H9 (cell line): ENCODE measurements around the gene NODAL. TPM values are rescaled to one million over a fixed set of nuclear protein-coding genes. Genes with fewer than 3 reads are reported as not detected.

ENCODE experiments used
- DNase-seq: peaks from one replicate; pipeline ENCODE4 v3.0.0-alpha.2; 2017
- H2AFZ ChIP-seq: one replicate; pipeline ENCODE4 v1.6.1; 2013; ENCODE audit warnings: mild to moderate bottlenecking, low read length, control low read depth, moderate library complexity
- H2AK5ac ChIP-seq: 2 replicates; pipeline ENCODE4 v1.6.1; 2013; ENCODE audit warnings: low read length, control low read depth, mixed read lengths; ENCODE audit not compliant: insufficient read length
- H2BK120ac ChIP-seq: one replicate; pipeline ENCODE4 v1.6.1; 2013; ENCODE audit warnings: low read depth, mild to moderate bottlenecking, low read length, control low read depth, inconsistent platforms; ENCODE audit not compliant: poor library complexity, severe bottlenecking
- H2BK12ac ChIP-seq: 2 replicates; pipeline ENCODE4 v1.6.1; 2013; ENCODE audit warnings: low read length, control low read depth, mixed read lengths, low read depth; ENCODE audit not compliant: insufficient read length
- H2BK15ac ChIP-seq: 2 replicates; pipeline ENCODE4 v1.6.1; 2013; ENCODE audit warnings: low read depth, low read length, control low read depth
- H2BK20ac ChIP-seq: one replicate; pipeline ENCODE4 v1.6.1; 2013; ENCODE audit warnings: low read depth, mild to moderate bottlenecking, low read length, control low read depth, inconsistent platforms; ENCODE audit not compliant: poor library complexity, severe bottlenecking
- H2BK5ac ChIP-seq: 2 replicates; pipeline ENCODE4 v1.6.1; 2013; ENCODE audit warnings: low read length, control low read depth, mixed read lengths; ENCODE audit not compliant: insufficient read length
- H3K14ac ChIP-seq: 2 replicates; pipeline ENCODE4 v1.6.1; 2013; ENCODE audit warnings: low read length, control low read depth; ENCODE audit not compliant: insufficient read depth
- H3K18ac ChIP-seq: 2 replicates; pipeline ENCODE4 v1.6.1; 2013; ENCODE audit warnings: low read depth, mild to moderate bottlenecking, mixed read lengths, low read length, control low read depth; ENCODE audit not compliant: insufficient read length
- H3K23ac ChIP-seq: 2 replicates; pipeline ENCODE4 v1.6.1; 2013; ENCODE audit warnings: low read length, control low read depth, mixed read lengths, low read depth; ENCODE audit not compliant: insufficient read length
- H3K23me2 ChIP-seq: 2 replicates; pipeline ENCODE4 v1.6.1; 2013; ENCODE audit warnings: low read depth, mild to moderate bottlenecking, mixed read lengths, low read length, control low read depth; ENCODE audit not compliant: insufficient read length, poor library complexity, severe bottlenecking
- H3K27ac ChIP-seq: 2 replicates; pipeline ENCODE4 v1.5.1; 2013; ENCODE audit warnings: low read length, control low read depth, mixed read lengths, low read depth; ENCODE audit not compliant: insufficient read length
- H3K27me3 ChIP-seq: 2 replicates; pipeline ENCODE4 v1.6.1; 2013; ENCODE audit warnings: low read length, control low read depth, inconsistent platforms; ENCODE audit not compliant: insufficient read depth
- H3K4ac ChIP-seq: 2 replicates; pipeline ENCODE4 v1.6.1; 2013; ENCODE audit warnings: low read depth, mild to moderate bottlenecking, control low read depth, inconsistent platforms, low read length, moderate library complexity
- H3K4me1 ChIP-seq: 2 replicates; pipeline ENCODE4 v1.6.1; 2013; ENCODE audit warnings: low read length, control low read depth, inconsistent platforms; ENCODE audit not compliant: insufficient read depth
- H3K4me2 ChIP-seq: 2 replicates; pipeline ENCODE4 v1.6.1; 2013; ENCODE audit warnings: low read length, control low read depth, mixed read lengths; ENCODE audit not compliant: insufficient read length, insufficient read depth
- H3K56ac ChIP-seq: 2 replicates; pipeline ENCODE4 v1.6.1; 2013; ENCODE audit warnings: low read depth, mild to moderate bottlenecking, mixed read lengths, low read length, control low read depth; ENCODE audit not compliant: insufficient read length
- H3K79me1 ChIP-seq: 2 replicates; pipeline ENCODE4 v1.6.1; 2013; ENCODE audit warnings: low read depth, mild to moderate bottlenecking, moderate library complexity, low read length, control low read depth, inconsistent platforms; ENCODE audit not compliant: insufficient read depth, poor library complexity, severe bottlenecking
- H3K79me2 ChIP-seq: 2 replicates; pipeline ENCODE4 v1.6.1; 2013; ENCODE audit warnings: low read length, control low read depth, inconsistent platforms; ENCODE audit not compliant: insufficient read depth
- H3K9ac ChIP-seq: 2 replicates; pipeline ENCODE4 v1.6.1; 2013; ENCODE audit warnings: low read length, control low read depth, mixed read lengths; ENCODE audit not compliant: insufficient read length; ENCODE audit errors: extremely low read depth
- H3K9me3 ChIP-seq: one replicate; pipeline ENCODE4 v1.6.1; 2013; ENCODE audit warnings: low read depth, low read length, inconsistent platforms; ENCODE audit not compliant: control insufficient read depth
- H3T11ph ChIP-seq: one replicate; pipeline ENCODE4 v1.6.1; 2013; ENCODE audit warnings: mild to moderate bottlenecking, low read length, control low read depth, inconsistent platforms
- H4K20me1 ChIP-seq: one replicate; pipeline ENCODE4 v1.6.1; 2013; ENCODE audit not compliant: control insufficient read depth, insufficient read length, insufficient read depth
- H4K5ac ChIP-seq: 2 replicates; pipeline ENCODE4 v1.6.1; 2013; ENCODE audit warnings: low read depth, mild to moderate bottlenecking, mixed read lengths, low read length, control low read depth; ENCODE audit not compliant: insufficient read length
- H4K8ac ChIP-seq: replicated peaks from 2 replicates; pipeline ENCODE4 v1.6.1; 2013; ENCODE audit warnings: low read length, control low read depth, mixed read lengths, low read depth; ENCODE audit not compliant: insufficient read length
- H4K91ac ChIP-seq: 2 replicates; pipeline ENCODE4 v1.6.1; 2013; ENCODE audit warnings: low read depth, mild to moderate bottlenecking, moderate library complexity, mixed read lengths, low read length, control low read depth; ENCODE audit not compliant: insufficient read length
- H3K27ac Mint-ChIP-seq, 3 experiments: 2 replicates in 2 of 3; 3 replicates in 1 of 3; pipeline ENCODE4 v1.8.0; 2020 to 2021; ENCODE audit warnings: mixed read lengths in 3 of 3, mild to moderate bottlenecking in 1 of 3, moderate library complexity in 1 of 3
- H3K27me3 Mint-ChIP-seq: 2 replicates; pipeline ENCODE4 v1.8.0; 2021; ENCODE audit warnings: low read depth, mild to moderate bottlenecking, moderate library complexity, mixed read lengths
- H3K36me3 Mint-ChIP-seq, 3 experiments: 2 replicates in 2 of 3; 3 replicates in 1 of 3; pipeline ENCODE4 v1.8.0; 2020 to 2021; ENCODE audit warnings: low read depth in 3 of 3, mixed read lengths in 3 of 3; ENCODE audit not compliant: insufficient read depth in 1 of 3
- H3K4me1 Mint-ChIP-seq, 2 experiments: 2 replicates each; pipeline ENCODE4 v1.8.0; 2020; ENCODE audit warnings: mixed read lengths in 2 of 2
- H3K4me3 Mint-ChIP-seq, 2 experiments: 2 replicates in 1 of 2; 3 replicates in 1 of 2; pipeline ENCODE4 v1.8.0; 2020 to 2021; ENCODE audit warnings: mild to moderate bottlenecking in 2 of 2, mixed read lengths in 2 of 2, moderate library complexity in 1 of 2
- H3K9me3 Mint-ChIP-seq, 2 experiments: 2 replicates in 1 of 2; 3 replicates in 1 of 2; pipeline ENCODE4 v1.8.0; 2020; ENCODE audit warnings: mild to moderate bottlenecking in 2 of 2, mixed read lengths in 2 of 2, moderate library complexity in 1 of 2
- CTCF ChIP-seq: fragments of 200-600 bp; sonication (generic); conservative IDR thresholded peaks from 3 replicates; pipeline ENCODE4 v1.8.0; 2021; ENCODE audit warnings: antibody characterized with exemption, mild to moderate bottlenecking
- whole genome bisulfite sequencing: extraction: QIAGEN DNeasy Blood & Tissue Kit; methylation state at CpG from one replicate; pipeline ENCODE4 v1.1.7; 2013; ENCODE audit warnings: missing lambda C conversion rate, low lambda C conversion rate, mixed read lengths; ENCODE audit not compliant: insufficient read length; ENCODE audit errors: extremely low coverage; 5-methylcytosine and 5-hydroxymethylcytosine counted together
- total RNA-seq: library from RNA; stranded (reverse); gene quantifications from 2 replicates; pipeline ENCODE4 v1.2.1, GENCODE V29; 2021

Gene NODAL
- total RNA-seq, 1 experiment from 2014 or later, result 80.7 TPM

GRCh38 chr10:70476249-70477035, 35.0 kb upstream of the NODAL start:
- Histone ChIP-seq H2AK5ac (no peak overlapping the region), H3K23me2 (peaks cover 14% of the 10 kb centered on the region), H3K4ac (no peak overlapping the region), H3K9ac (no peak overlapping the region), H3K79me1 (peaks cover under 1% of the 10 kb centered on the region), H3K14ac (no peak overlapping the region), H3K9me3 (no peaks in the 10 kb centered on the region), H3K4me1 (peaks cover 9% of the 10 kb centered on the region), H2BK20ac (no peak overlapping the region), H2BK5ac (no peak overlapping the region), H2BK12ac (no peak overlapping the region), H4K5ac (no peak overlapping the region), H3K23ac (no peak overlapping the region), H3T11ph (no peak overlapping the region), H3K79me2 (no peaks in the 10 kb centered on the region; the same call in 1 of the 2 replicates), H3K4me2 (no peak overlapping the region), H2BK120ac (no peak overlapping the region), H3K27ac (no peak overlapping the region), H3K56ac (no peak overlapping the region), H2BK15ac (no peak overlapping the region), H3K27me3 (no peaks in the 10 kb centered on the region), H4K91ac (no peak overlapping the region), H2AFZ (no peak overlapping the region), H4K20me1 (no peaks in the 10 kb centered on the region), H3K18ac (no peak overlapping the region), H4K8ac (no peak overlapping the region)
- H3K4me3 Mint-ChIP-seq, result no peak overlapping the region
- no peak for DNase-seq
- no CpG with 5 or more reads among the region's 7 CpGs for WGBS
- H3K36me3 Mint-ChIP-seq, result no peaks in the 10 kb centered on the region
- H3K4me1 Mint-ChIP-seq, result peaks cover 31 to 34% of the 10 kb centered on the region in 2 experiments
- H3K27me3 Mint-ChIP-seq, result peaks cover 3% of the 10 kb centered on the region
- no peaks in the 10 kb centered on the region for H3K9me3 Mint-ChIP-seq
- TF ChIP-seq CTCF, result no peak
- H3K27ac Mint-ChIP-seq, result no peak overlapping the region; a peak in 1 of 7 replicates
